GM18507 (cell line): ENCODE results near the gene NAIF1.
"Not testable (repeated sequence)": the region's sequence is repeated elsewhere in the genome, so short reads cannot be mapped to it uniquely, and the experiment has no call there.

Source experiments
- DNase-seq: peaks from one replicate; pipeline ENCODE4 v3.0.0; 2011; ENCODE audit warnings: low read depth; ENCODE audit not compliant: insufficient read length; ENCODE audit errors: extremely low spot score
- FAIRE-seq: peaks from 2 replicates; lab custom pipeline; 2011; peaks lifted over from hg19 to GRCh38; lab: Jason Lieb, UNC

The NAIF1 gene

GRCh38 chr9:128066713-128067644 lies at the start of gene NAIF1:
TSS of gene NAIF1 (minus strand) at chr9:128067320. CDS start at chr9:128067101, 219 bp downstream.
- peak; percentile 89 for DNase-seq
- peak; percentile 95 for FAIRE-seq

DNA sequence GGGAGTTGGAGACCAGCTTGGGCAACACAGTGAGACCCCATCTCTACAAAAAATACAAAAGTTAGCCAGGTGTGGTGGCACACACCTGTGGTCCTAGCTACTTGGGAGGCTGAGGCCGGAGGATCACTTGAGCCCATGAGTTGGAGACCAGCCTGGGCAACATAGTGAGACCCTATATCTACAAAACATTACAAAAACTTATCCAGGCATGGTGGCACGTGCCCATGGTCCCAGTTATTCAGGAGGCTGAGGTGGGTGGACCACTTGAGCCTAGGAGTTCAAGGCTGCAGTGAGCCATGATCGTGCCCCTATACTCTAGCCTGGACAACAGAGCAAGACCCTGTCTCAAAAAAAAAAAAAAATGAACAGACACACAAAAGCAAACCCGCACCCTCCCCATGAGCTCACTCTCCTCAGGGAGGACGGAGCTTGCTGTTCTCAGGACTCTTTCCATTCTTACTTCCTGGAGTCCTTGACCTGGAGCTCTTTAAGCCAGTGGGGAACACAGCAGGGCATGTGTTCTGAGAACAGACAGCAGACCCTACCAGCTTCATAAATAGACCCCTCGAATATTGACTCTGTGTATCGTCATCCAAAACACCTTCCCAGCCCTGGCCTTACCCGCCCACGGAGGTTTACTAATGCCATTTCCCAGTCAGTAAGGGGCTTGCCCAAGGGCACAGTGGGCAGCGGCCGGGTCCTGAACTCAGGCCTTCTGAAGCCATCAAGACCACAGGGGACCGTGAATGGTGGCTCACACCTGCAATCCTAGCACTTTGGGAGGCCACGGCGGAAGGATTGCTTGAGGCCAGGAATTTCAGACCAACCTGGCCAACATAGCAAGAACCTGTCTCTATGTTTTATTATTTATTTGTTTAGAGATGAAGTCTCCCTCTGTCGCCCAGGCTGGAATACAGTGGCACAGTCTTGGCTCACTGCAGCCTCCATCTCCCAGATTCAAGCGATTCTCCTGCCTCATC lies 49.3 kb upstream of the NAIF1 start:
- FAIRE-seq (no peak), DNase-seq (no peak)

DNA sequence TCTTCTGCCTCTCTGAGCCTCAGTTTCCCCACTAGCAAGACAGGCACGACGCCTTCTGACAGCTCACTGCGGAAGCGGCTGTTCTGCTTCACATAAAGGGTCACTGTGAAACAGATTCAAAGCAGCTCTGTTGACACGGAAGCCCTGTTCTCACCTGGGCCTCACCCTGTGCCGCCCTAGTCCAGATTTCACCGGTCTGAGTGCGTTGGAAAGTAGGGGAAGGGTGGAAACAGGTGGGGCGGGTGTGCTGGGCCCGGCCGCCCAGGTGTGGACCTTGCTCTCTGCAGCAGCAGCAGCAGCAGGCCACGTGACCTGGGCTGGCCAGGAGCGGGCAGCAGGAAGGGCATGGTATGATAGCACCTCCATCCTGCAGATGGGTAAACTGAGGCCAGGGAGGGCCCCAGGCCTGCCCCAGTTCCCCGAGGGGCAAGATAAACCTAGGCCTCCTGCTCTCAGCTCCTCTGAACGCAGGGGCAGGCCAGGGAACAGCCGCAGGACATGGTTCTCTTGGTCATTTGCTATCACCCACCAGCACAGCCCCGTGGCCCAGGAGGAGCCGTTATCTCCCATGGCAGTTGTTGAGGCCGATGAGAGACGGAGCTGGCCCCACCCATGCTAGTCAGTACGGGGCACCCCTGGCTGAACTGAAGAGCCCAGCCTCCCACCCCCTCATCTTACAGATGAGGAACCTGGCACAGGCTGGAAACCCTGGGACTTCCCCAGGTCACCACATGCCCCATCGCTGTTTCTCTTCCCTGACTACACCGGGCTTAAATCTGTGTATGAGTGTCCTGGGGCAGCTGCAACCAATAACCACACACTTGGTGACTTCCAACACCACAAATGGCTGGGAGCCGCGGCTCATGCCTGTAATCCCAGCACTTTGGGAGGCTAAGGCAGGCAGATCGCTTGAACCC lies 48.3 kb upstream of the NAIF1 start:
- FAIRE-seq (peak; percentile 42), DNase-seq (peak; percentile 32)

- FAIRE-seq (no peak), DNase-seq (no peak)
Measured at GRCh38 chr9:128114326-128115186, 47.4 kb upstream of the NAIF1 start.

DNA sequence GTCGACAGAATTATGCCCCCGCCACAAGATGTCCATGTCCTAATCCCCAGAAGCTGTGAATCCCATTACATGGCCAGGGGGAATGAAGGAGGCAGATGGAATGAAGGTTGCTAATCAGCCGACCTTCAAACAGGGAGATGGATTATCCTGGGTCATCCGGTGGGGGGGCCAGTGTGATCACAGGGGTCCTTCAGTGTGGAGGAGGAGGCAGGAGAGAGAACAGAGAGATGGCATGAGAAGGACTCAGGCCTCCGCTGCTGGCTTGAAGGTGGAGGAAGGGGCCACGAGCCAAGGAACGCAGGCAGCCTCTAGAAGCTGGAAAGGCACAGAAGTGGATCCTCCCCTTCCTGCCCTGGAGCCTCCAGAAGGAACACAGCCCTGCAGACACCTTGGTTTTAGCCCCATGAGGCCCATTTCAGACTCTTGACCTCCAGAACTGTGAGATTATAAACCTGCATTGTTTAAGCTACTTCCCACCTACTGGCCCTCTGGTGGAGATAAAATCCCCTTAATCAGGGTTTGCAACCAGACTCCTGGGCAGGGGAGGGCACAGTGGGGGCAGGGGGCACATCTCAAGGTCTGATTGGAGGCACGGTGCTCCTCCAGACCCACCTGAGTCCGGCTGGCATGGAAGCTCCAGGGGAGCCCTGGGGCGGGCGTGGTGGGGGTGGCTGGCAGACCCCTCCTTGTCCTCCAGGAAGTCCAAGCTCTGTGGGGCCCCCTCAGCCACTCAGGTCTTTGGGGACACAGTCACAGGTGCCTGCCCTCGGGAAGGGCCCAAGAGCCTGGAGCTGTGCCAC lies 46.6 kb upstream of the NAIF1 start:
- DNase-seq (no peak), FAIRE-seq (no peak)

- DNase-seq, FAIRE-seq: not testable (repeated sequence)
Measured at GRCh38 chr9:128111726-128112125, 44.6 kb upstream of the NAIF1 start.

- DNase-seq (no peak), FAIRE-seq (no peak)
Measured at GRCh38 chr9:128109050-128109709, 42.1 kb upstream of the NAIF1 start.

DNA sequence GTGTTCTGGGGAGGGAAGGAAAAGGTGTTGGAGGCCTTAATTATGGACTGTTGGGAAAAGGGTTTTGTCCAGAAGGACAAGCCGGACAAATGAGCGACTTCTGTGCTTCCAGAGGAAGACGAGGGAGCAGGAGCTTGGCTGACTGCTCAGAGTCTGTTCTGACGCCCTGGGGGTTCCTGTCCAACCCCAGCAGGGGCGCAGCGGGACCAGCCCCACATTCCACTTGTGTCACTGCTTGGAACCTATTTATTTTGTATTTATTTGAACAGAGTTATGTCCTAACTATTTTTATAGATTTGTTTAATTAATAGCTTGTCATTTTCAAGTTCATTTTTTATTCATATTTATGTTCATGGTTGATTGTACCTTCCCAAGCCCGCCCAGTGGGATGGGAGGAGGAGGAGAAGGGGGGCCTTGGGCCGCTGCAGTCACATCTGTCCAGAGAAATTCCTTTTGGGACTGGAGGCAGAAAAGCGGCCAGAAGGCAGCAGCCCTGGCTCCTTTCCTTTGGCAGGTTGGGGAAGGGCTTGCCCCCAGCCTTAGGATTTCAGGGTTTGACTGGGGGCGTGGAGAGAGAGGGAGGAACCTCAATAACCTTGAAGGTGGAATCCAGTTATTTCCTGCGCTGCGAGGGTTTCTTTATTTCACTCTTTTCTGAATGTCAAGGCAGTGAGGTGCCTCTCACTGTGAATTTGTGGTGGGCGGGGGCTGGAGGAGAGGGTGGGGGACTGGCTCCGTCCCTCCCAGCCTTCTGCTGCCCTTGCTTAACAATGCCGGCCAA lies 41.3 kb upstream of the NAIF1 start:
- DNase-seq = no peak
- no peak for FAIRE-seq

DNA sequence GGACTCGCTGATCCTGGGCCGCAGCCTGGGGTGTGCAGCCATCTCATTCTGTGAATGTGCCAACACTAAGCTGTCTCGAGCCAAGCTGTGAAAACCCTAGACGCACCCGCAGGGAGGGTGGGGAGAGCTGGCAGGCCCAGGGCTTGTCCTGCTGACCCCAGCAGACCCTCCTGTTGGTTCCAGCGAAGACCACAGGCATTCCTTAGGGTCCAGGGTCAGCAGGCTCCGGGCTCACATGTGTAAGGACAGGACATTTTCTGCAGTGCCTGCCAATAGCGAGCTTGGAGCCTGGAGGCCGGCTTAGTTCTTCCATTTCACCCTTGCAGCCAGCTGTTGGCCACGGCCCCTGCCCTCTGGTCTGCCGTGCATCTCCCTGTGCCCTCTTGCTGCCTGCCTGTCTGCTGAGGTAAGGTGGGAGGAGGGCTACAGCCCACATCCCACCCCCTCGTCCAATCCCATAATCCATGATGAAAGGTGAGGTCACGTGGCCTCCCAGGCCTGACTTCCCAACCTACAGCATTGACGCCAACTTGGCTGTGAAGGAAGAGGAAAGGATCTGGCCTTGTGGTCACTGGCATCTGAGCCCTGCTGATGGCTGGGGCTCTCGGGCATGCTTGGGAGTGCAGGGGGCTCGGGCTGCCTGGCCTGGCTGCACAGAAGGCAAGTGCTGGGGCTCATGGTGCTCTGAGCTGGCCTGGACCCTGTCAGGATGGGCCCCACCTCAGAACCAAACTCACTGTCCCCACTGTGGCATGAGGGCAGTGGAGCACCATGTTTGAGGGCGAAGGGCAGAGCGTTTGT lies 40.5 kb upstream of the NAIF1 start:
- no peak for DNase-seq
- no peak for FAIRE-seq

DNA sequence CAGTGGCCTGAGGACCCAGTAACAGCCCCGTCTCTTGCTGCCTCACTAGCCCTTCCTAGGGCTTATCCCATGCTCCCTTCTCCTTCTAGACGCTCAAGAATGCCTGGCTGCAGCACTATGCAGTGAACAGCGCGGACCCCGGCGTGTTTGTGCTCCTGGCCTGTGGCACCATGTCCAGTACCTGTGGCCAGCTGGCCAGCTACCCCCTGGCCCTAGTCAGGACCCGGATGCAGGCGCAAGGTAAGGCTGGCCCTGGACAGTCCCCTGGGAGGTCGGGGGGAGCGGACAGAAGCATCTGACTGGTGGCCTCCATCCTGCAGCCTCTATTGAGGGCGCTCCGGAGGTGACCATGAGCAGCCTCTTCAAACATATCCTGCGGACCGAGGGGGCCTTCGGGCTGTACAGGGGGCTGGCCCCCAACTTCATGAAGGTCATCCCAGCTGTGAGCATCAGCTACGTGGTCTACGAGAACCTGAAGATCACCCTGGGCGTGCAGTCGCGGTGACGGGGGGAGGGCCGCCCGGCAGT lies 39.9 kb upstream of the NAIF1 start:
- FAIRE-seq = no peak
- DNase-seq = no peak

GRCh38 chr9:128106181-128106939 lies 39.2 kb upstream of the NAIF1 start:
- DNase-seq (no peak), FAIRE-seq (no peak)

- DNase-seq (no peak), FAIRE-seq (no peak)
Measured at GRCh38 chr9:128105538-128106175, 38.5 kb upstream of the NAIF1 start.

DNA sequence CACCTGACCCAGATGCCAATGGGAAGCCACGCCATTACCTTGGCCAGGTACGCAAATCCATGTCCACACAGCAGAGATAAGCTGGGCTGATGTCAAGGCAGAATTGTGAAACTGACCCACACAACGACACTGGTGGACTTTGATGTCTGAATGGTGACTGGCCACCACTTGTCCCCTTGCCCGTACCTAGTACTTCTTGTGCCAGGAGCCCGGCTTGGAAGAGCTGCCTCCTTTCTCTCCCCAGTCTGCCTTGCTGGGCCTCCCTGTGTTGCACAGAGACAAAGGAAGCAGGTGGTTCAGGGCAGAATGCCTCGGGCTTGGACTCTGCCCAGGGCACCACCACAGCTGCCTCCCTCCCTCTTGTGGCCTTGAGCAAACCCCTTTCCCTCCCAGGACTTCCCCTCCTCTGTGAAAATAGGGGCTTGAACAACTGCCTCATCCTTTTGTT lies 37.1 kb upstream of the NAIF1 start:
- DNase-seq = no peak
- FAIRE-seq = no peak

- FAIRE-seq = no peak
- no peak for DNase-seq
Measured at GRCh38 chr9:128103589-128103962, 36.5 kb upstream of the NAIF1 start.
